Measurements from ENCODE around the gene MNS1.
"Not testable (repeated sequence)": the region's sequence is repeated elsewhere in the genome, so short reads cannot be mapped to it uniquely, and the experiment has no call there.

Gene MNS1

GRCh38 chr15:56445746-56446145, 19.2 kb downstream of the MNS1 start:
- no peak for DNase-seq (ENCODE audit: low spot score)

GRCh38 chr15:56442354-56442753, 22.6 kb downstream of the MNS1 start:
- DNase-seq (ENCODE audit: low spot score) = no peak

GRCh38 chr15:56440214-56440770, 24.6 kb downstream of the MNS1 start:
- DNase-seq (ENCODE audit: low spot score) = no peak

GRCh38 chr15:56432304-56432703, 32.6 kb downstream of the MNS1 start:
- DNase-seq (ENCODE audit: low spot score) = no peak

GRCh38 chr15:56428821-56429458, 36.0 kb downstream of the MNS1 start:
- peak; percentile 39 for DNase-seq (ENCODE audit: low spot score)

- no peak for DNase-seq (ENCODE audit: low spot score)
These were observed 39.0 kb downstream of the MNS1 start for GRCh38 chr15:56425976-56426375.

- no peak for DNase-seq (ENCODE audit: low spot score)
These were observed 39.7 kb downstream of the MNS1 start for GRCh38 chr15:56425276-56425675.

GRCh38 chr15:56413114-56413733, 51.7 kb downstream of the MNS1 start:
- DNase-seq (ENCODE audit: low spot score) = not testable (repeated sequence)

- no peak for DNase-seq (ENCODE audit: low spot score)
These were observed 53.7 kb downstream of the MNS1 start for GRCh38 chr15:56411122-56411749.

GRCh38 chr15:56410721-56411120, 54.2 kb downstream of the MNS1 start:
- DNase-seq (ENCODE audit: low spot score) = peak; percentile 2

- not testable (repeated sequence) for DNase-seq (ENCODE audit: low spot score)
These were observed 65.7 kb downstream of the MNS1 start for GRCh38 chr15:56399209-56399608.

GRCh38 chr15:56397325-56397724, 67.6 kb downstream of the MNS1 start:
- not testable (repeated sequence) for DNase-seq (ENCODE audit: low spot score)

- no peak for DNase-seq (ENCODE audit: low spot score)
These were observed 70.0 kb downstream of the MNS1 start for GRCh38 chr15:56394909-56395308.

- no peak for DNase-seq (ENCODE audit: low spot score)
These were observed 71.7 kb downstream of the MNS1 start for GRCh38 chr15:56393277-56393676.

- DNase-seq (ENCODE audit: low spot score) = no peak
These were observed 74.1 kb downstream of the MNS1 start for GRCh38 chr15:56390739-56391267.

GRCh38 chr15:56385908-56386307, 79.0 kb downstream of the MNS1 start:
- no peak for DNase-seq (ENCODE audit: low spot score)

- DNase-seq (ENCODE audit: low spot score) = no peak
These were observed 81.9 kb downstream of the MNS1 start for GRCh38 chr15:56383010-56383409.
